Smooth muscle cell (in vitro differentiated cells): ENCODE measurements around the gene ANKRD37. TPM values are rescaled to one million over a fixed set of nuclear protein-coding genes. Genes with fewer than 3 reads are reported as not detected.

Experiments
- DNase-seq: peaks from one replicate; lab custom pipeline; 2025; ENCODE audit not compliant: unreplicated experiment; lab: John Stamatoyannopoulos, UW
- H2AFZ ChIP-seq: fragments of 200-600 bp; sonication (generic); 2 replicates; pipeline ENCODE4 v1.6.0; 2016; ENCODE audit warnings: antibody characterized with exemption, low read depth, mild to moderate bottlenecking
- H3F3A ChIP-seq: fragments of 200-600 bp; sonication (generic); 2 replicates; pipeline ENCODE4 v1.6.0; 2017; ENCODE audit warnings: antibody characterized with exemption, low read depth
- H3K27ac ChIP-seq: fragments of 200-600 bp; sonication (generic); 2 replicates; pipeline ENCODE4 v1.5.1; 2016; ENCODE audit warnings: low read depth, mild to moderate bottlenecking
- H3K27me3 ChIP-seq: fragments of 200-600 bp; sonication (generic); 2 replicates; pipeline ENCODE4 v1.6.1; 2016; ENCODE audit warnings: low read depth, mild to moderate bottlenecking
- H3K36me3 ChIP-seq: fragments of 200-600 bp; sonication (generic); 2 replicates; pipeline ENCODE4 v1.5.1; 2016; ENCODE audit warnings: low read depth
- H3K4me1 ChIP-seq: fragments of 200-600 bp; sonication (generic); 2 replicates; pipeline ENCODE4 v1.5.1; 2016; ENCODE audit warnings: low read depth
- H3K4me2 ChIP-seq: fragments of 200-600 bp; sonication (generic); 2 replicates; pipeline ENCODE4 v1.6.0; 2016; ENCODE audit warnings: mild to moderate bottlenecking
- H3K4me3 ChIP-seq: fragments of 200-600 bp; sonication (generic); 2 replicates; pipeline ENCODE4 v1.5.1; 2016; ENCODE audit warnings: mild to moderate bottlenecking
- H3K79me2 ChIP-seq: fragments of 200-600 bp; sonication (generic); 2 replicates; pipeline ENCODE4 v1.6.0; 2016; ENCODE audit warnings: low read depth, mild to moderate bottlenecking
- H3K9ac ChIP-seq: fragments of 200-600 bp; sonication (generic); 2 replicates; pipeline ENCODE4 v1.6.0; 2016; ENCODE audit warnings: low read depth
- H3K9me3 ChIP-seq: fragments of 200-600 bp; sonication (generic); replicated peaks from 2 replicates; pipeline ENCODE4 v1.5.1; 2016; ENCODE audit warnings: low read depth
- H4K20me1 ChIP-seq: fragments of 200-600 bp; sonication (generic); 2 replicates; pipeline ENCODE4 v1.6.0; 2016; ENCODE audit warnings: low read depth
- CTCF ChIP-seq: fragments of 200-600 bp; sonication (generic); IDR thresholded peaks from 2 replicates; pipeline ENCODE4 v1.5.1; 2017; ENCODE audit warnings: borderline replicate concordance, mild to moderate bottlenecking, antibody characterized with exemption; ENCODE audit not compliant: insufficient read depth, poor library complexity, severe bottlenecking
- WGBS: methylation state at CpG from one replicate; pipeline ENCODE4 v1.1.7; 2016; ENCODE audit warnings: low lambda C conversion rate; 5-methylcytosine and 5-hydroxymethylcytosine counted together
- polyA plus RNA-seq: library from polyadenylated mRNA; unstranded; fragments of >200 nt; fragmentation: Nextera tagmentation; extraction: Ambion mirVana; gene quantifications from 2 replicates; pipeline ENCODE4 v1.2.1, GENCODE V29; 2016
- total RNA-seq: library from RNA; depleted of rRNA; stranded (reverse); fragments of >200 nt; gene quantifications from 2 replicates; pipeline ENCODE4 v1.2.3, GENCODE V29; 2014

ANKRD37 gene
- 10.4 and 17.9 TPM in 2 replicates for total RNA-seq
- polyA plus RNA-seq: 15.5 and 19.8 TPM in 2 replicates

- Histone ChIP-seq H3K9ac (peak within 1 kb of the TSS; percentile 71), H3K36me3 (peaks cover 16% of the 10 kb centered on the region), H3K27ac (peak within 1 kb of the TSS; percentile 94), H3K4me2 (peak within 1 kb of the TSS; percentile 95), H3K79me2 (no peaks in the 10 kb centered on the region), H2AFZ (peak within 1 kb of the TSS; percentile 63), H3K4me1 (peaks cover 25% of the 10 kb centered on the region), H4K20me1 (no peaks in the 10 kb centered on the region), H3K9me3 (no peaks in the 10 kb centered on the region), H3K4me3 (peak within 1 kb of the TSS; percentile 70), H3F3A (peaks cover 14% of the 10 kb centered on the region), H3K27me3 (no peaks in the 10 kb centered on the region)
- TF ChIP-seq CTCF: no peak
- DNase-seq: no peak
- 3% methylated on average over 37 of the region's 38 CpGs for WGBS
Measured at GRCh38 chr4:185396724-185397385, at the start of gene ANKRD37. Gene ANKRD37, plus strand, starts transcription at chr4:185396841. Its CDS starts 83 bp downstream, at chr4:185396924.

GRCh38 chr4:185346975-185347601 lies 49.6 kb upstream of the ANKRD37 start:
- Histone ChIP-seq H3K4me1 (no peaks in the 10 kb centered on the region), H3K4me2 (no peak overlapping the region), H3K9me3 (no peaks in the 10 kb centered on the region), H3K9ac (no peak overlapping the region), H3K27me3 (no peaks in the 10 kb centered on the region), H3F3A (no peaks in the 10 kb centered on the region), H3K36me3 (no peaks in the 10 kb centered on the region), H3K79me2 (no peaks in the 10 kb centered on the region), H3K4me3 (no peak overlapping the region), H4K20me1 (no peaks in the 10 kb centered on the region), H2AFZ (no peak overlapping the region), H3K27ac (no peak overlapping the region)
- 95% methylated on average over 14 of the region's 14 CpGs for WGBS
- DNase-seq: no peak
- no peak for TF ChIP-seq CTCF

GRCh38 chr4:185351691-185352090 lies 45.0 kb upstream of the ANKRD37 start:
- Histone ChIP-seq H3K9ac (no peak overlapping the region), H3K9me3 (no peaks in the 10 kb centered on the region), H3K4me1 (no peaks in the 10 kb centered on the region), H3K36me3 (no peaks in the 10 kb centered on the region), H4K20me1 (no peaks in the 10 kb centered on the region), H3K27me3 (no peaks in the 10 kb centered on the region), H3F3A (no peaks in the 10 kb centered on the region), H2AFZ (no peak overlapping the region), H3K27ac (no peak overlapping the region), H3K4me2 (no peak overlapping the region), H3K4me3 (no peak overlapping the region), H3K79me2 (no peaks in the 10 kb centered on the region)
- WGBS: 92% methylated on average over 13 of the region's 13 CpGs
- DNase-seq: no peak
- no peak for TF ChIP-seq CTCF

GRCh38 chr4:185352202-185352601 lies 44.4 kb upstream of the ANKRD37 start:
- H3K4me1 ChIP-seq: no peaks in the 10 kb centered on the region

More at GRCh38 chr4:185352202-185352601, 44.4 kb upstream of the ANKRD37 start:
- no peak for TF ChIP-seq CTCF
- Histone ChIP-seq H3F3A (no peaks in the 10 kb centered on the region), H2AFZ (no peak overlapping the region), H4K20me1 (no peaks in the 10 kb centered on the region), H3K9ac (no peak overlapping the region), H3K4me3 (no peak overlapping the region), H3K36me3 (no peaks in the 10 kb centered on the region), H3K4me2 (no peak overlapping the region), H3K27ac (no peak overlapping the region), H3K79me2 (no peaks in the 10 kb centered on the region), H3K27me3 (no peaks in the 10 kb centered on the region), H3K9me3 (no peaks in the 10 kb centered on the region)
- no peak for DNase-seq
- 98% methylated on average over 7 of the region's 7 CpGs for WGBS
